ENCODE data around the gene C9orf153.

C9orf153 gene

DNA sequence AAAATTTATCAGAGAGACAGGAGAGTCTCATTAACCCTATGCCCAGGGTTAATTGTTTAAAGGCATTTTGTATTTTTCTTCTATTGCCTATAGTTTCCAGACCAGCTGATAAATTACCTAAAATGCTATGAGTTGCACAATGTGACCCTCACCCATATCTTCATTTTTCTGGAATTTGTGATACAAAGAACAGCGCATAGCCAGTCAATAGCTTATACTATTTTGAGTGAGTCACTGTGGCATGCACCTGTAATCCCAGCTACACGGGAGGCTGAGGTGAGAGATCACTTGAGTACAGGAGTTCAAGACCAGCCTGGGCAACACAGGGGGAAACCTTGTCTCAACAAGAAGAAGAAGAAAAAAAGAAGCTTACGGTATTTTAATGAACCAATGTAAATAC, 2.8 kb downstream of the C9orf153 start:
- Histone ChIP-seq H3K9me3 (ENCODE audit: low read depth, low read length) (no peaks in the 10 kb centered on the region), H3K27ac (no peak overlapping the region), H3K9ac (ENCODE audit: insufficient read length) (no peak overlapping the region), H3K4me3 (no peak overlapping the region), H3K36me3 (ENCODE audit: insufficient read depth, low read length) (no peaks in the 10 kb centered on the region)
- DNase-seq (ENCODE audit: low read depth, low spot score), result no peak
- no peak for TF ChIP-seq EZH2 (IDR thresholded peaks at IDR 0.05)
- no peak for TF ChIP-seq FOXP2 (optimal IDR thresholded peaks at IDR 0.05; ENCODE audit: control extremely low read depth, extremely low read length, insufficient read depth)
- no peak for TF ChIP-seq POLR2AphosphoS5 (IDR thresholded peaks at IDR 0.05; ENCODE audit: borderline replicate concordance, low read depth, low read length)

DNA sequence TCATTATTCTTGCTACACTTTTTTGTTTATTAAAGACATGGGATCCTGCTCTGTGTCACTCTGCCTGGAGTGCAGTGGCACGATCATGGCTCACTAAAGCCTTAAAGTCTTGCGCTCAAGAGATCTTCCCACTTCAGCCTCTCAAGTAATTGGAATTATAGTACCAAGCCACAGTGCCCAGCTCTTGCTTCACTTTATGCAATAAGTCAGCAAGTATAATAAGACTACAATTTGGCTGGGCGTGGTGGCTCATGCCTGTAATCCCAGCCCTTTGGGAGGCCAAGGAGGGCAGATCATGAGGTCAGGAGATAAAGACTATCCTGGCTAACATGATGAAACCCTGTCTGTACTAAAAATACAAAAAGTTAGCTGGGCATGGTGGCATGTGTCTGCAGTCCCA, 5.9 kb downstream of the C9orf153 start:
- H3K36me3 ChIP-seq (ENCODE audit: insufficient read depth, low read length), result no peaks in the 10 kb centered on the region
- no peak overlapping the region for H3K27ac ChIP-seq
- H3K9ac ChIP-seq (ENCODE audit: insufficient read length), result no peak overlapping the region
- TF ChIP-seq FOXP2 (optimal IDR thresholded peaks at IDR 0.05; ENCODE audit: control extremely low read depth, extremely low read length, insufficient read depth) (no peak), EZH2 (IDR thresholded peaks at IDR 0.05) (no peak), POLR2AphosphoS5 (IDR thresholded peaks at IDR 0.05; ENCODE audit: borderline replicate concordance, low read depth, low read length) (no peak)
- DNase-seq (ENCODE audit: low read depth, low spot score), result no peak
- no peaks in the 10 kb centered on the region for H3K9me3 ChIP-seq (ENCODE audit: low read depth, low read length)
- H3K4me3 ChIP-seq, result no peak overlapping the region

DNA sequence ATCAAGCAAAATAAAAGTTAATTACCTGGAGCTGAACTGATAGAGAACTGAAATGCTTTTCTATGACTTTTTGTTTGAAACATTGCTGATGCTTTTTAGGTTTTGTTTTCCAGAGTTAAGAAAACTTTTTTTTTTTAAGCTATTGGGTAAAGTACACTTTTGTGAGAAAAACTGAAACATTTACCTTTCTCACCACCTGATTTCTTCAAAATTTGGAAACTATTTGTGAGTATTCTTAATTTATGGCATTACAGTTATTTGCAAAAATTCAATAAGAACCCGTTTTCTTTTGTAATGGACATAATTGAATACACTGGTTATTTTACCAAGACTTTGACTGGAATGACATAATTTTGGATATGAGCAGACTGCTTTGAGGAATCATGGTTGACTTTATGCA, 6.6 kb downstream of the C9orf153 start:
- DNase-seq (ENCODE audit: low read depth, low spot score), result no peak
- no peak for TF ChIP-seq POLR2AphosphoS5 (IDR thresholded peaks at IDR 0.05; ENCODE audit: borderline replicate concordance, low read depth, low read length)
- TF ChIP-seq FOXP2 (optimal IDR thresholded peaks at IDR 0.05; ENCODE audit: control extremely low read depth, extremely low read length, insufficient read depth), result no peak
- TF ChIP-seq EZH2 (IDR thresholded peaks at IDR 0.05), result no peak
- H3K4me3 ChIP-seq, result no peak overlapping the region; the same call in 1 of the 2 replicates
- no peaks in the 10 kb centered on the region for H3K9me3 ChIP-seq (ENCODE audit: low read depth, low read length)
- H3K27ac ChIP-seq, result no peak overlapping the region
- H3K9ac ChIP-seq (ENCODE audit: insufficient read length), result no peak overlapping the region
- H3K36me3 ChIP-seq (ENCODE audit: insufficient read depth, low read length), result no peaks in the 10 kb centered on the region

DNA sequence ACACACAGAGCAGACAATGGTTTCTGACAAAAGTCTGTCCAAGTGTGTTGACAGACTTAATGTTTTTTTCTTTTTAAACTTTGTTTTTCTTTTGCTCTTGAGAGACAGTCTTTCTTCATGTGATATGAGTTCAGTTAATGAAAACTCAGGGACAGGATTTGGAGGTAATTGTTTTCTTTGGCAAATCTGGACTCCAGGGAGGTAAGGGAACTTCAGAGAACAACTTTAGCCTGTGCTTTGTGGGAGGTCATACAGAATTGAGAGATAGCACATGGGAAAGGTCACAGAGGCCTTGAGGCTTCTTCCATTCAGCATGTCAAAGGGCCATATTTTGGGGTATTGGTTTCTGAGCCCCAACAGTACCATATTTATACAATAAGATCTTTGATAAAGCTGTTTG, 9.3 kb downstream of the C9orf153 start:
- no peak for TF ChIP-seq EZH2 (IDR thresholded peaks at IDR 0.05)
- TF ChIP-seq POLR2AphosphoS5 (IDR thresholded peaks at IDR 0.05; ENCODE audit: borderline replicate concordance, low read depth, low read length), result no peak
- no peak for TF ChIP-seq FOXP2 (optimal IDR thresholded peaks at IDR 0.05; ENCODE audit: control extremely low read depth, extremely low read length, insufficient read depth)
- H3K9me3 ChIP-seq (ENCODE audit: low read depth, low read length), result no peaks in the 10 kb centered on the region
- no peaks in the 10 kb centered on the region for H3K36me3 ChIP-seq (ENCODE audit: insufficient read depth, low read length)
- H3K27ac ChIP-seq, result no peak overlapping the region
- H3K9ac ChIP-seq (ENCODE audit: insufficient read length), result no peak overlapping the region
- no peak for DNase-seq (ENCODE audit: low read depth, low spot score)
- no peak overlapping the region for H3K4me3 ChIP-seq

DNA sequence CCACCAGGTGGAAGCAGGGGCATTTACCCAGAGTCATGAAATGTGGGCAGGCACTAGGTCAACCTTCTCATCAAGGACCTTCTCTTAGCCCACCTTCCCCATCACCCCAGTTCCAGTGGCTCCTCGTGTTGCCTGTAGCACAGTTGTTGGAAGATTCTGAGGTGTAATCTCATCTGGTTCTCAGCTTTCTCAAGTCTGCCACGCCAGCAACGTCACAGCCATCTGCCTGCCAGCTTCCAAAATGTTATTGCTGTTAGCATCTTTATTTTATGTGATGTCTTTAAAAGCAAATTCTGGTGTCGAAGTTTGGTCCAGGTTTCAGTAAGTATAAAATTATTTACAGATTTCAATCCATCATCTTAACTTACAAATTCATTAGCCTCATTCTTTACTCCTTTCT, 10.7 kb downstream of the C9orf153 start:
- Histone ChIP-seq H3K9ac (ENCODE audit: insufficient read length) (no peak overlapping the region), H3K4me3 (no peak overlapping the region), H3K36me3 (ENCODE audit: insufficient read depth, low read length) (no peaks in the 10 kb centered on the region), H3K9me3 (ENCODE audit: low read depth, low read length) (no peaks in the 10 kb centered on the region), H3K27ac (no peak overlapping the region)
- TF ChIP-seq POLR2AphosphoS5 (IDR thresholded peaks at IDR 0.05; ENCODE audit: borderline replicate concordance, low read depth, low read length) (no peak), EZH2 (IDR thresholded peaks at IDR 0.05) (no peak), FOXP2 (optimal IDR thresholded peaks at IDR 0.05; ENCODE audit: control extremely low read depth, extremely low read length, insufficient read depth) (no peak)
- DNase-seq (ENCODE audit: low read depth, low spot score), result no peak

DNA sequence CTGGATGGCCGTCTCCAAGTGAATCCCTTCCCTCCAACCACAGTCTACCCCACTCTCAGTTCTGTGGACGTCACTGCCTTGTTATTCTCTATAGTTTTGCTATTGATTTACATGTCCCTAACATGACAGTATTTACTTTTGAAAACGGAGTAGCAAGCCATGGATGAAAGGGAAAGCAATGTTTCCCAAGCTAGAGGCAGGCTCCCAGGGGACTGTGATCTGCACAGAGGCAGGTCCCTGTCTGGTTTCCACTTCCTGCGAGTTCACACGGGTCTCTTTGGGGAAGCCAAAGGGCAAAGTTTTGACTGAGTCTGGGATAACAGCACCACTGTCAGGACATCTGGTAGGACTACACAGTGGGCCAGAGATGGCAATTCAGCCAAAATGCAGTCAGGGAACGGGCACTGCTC, 12.7 kb downstream of the C9orf153 start:
- H3K4me3 ChIP-seq, result no peak overlapping the region
- no peaks in the 10 kb centered on the region for H3K36me3 ChIP-seq (ENCODE audit: insufficient read depth, low read length)
- H3K9ac ChIP-seq (ENCODE audit: insufficient read length), result no peak overlapping the region
- no peak overlapping the region for H3K27ac ChIP-seq
- no peak for DNase-seq (ENCODE audit: low read depth, low spot score)
- no peaks in the 10 kb centered on the region for H3K9me3 ChIP-seq (ENCODE audit: low read depth, low read length)
- no peak for TF ChIP-seq POLR2AphosphoS5 (IDR thresholded peaks at IDR 0.05; ENCODE audit: borderline replicate concordance, low read depth, low read length)
- TF ChIP-seq FOXP2 (optimal IDR thresholded peaks at IDR 0.05; ENCODE audit: control extremely low read depth, extremely low read length, insufficient read depth), result no peak
- TF ChIP-seq EZH2 (IDR thresholded peaks at IDR 0.05), result no peak

DNA sequence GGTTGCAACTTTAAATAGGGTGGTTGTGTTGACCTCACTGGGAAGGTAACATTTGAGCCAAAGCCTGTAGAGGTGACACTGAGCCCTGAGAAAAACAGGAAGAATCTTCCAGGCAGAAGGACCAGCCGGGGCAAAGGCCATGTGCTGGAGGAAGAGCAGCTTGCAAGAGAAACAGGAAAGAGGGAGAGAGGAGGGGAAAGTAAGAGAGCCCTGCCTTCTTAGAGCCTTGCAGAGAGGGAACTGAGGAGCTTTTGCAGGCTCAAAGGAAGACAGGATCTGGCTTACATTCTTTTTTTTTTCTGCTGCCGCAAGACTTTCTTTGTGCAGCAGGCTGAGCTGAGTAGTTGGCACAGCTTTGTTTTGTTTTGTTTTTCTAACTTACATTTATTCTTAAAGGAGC, 17.4 kb downstream of the C9orf153 start:
- DNase-seq (ENCODE audit: low read depth, low spot score), result no peak
- no peak overlapping the region for H3K9ac ChIP-seq (ENCODE audit: insufficient read length)
- no peaks in the 10 kb centered on the region for H3K36me3 ChIP-seq (ENCODE audit: insufficient read depth, low read length)
- H3K9me3 ChIP-seq (ENCODE audit: low read depth, low read length), result no peaks in the 10 kb centered on the region
- no peak overlapping the region for H3K4me3 ChIP-seq
- no peak overlapping the region for H3K27ac ChIP-seq
- TF ChIP-seq FOXP2 (optimal IDR thresholded peaks at IDR 0.05; ENCODE audit: control extremely low read depth, extremely low read length, insufficient read depth), result no peak
- no peak for TF ChIP-seq EZH2 (IDR thresholded peaks at IDR 0.05)
- no peak for TF ChIP-seq POLR2AphosphoS5 (IDR thresholded peaks at IDR 0.05; ENCODE audit: borderline replicate concordance, low read depth, low read length)

DNA sequence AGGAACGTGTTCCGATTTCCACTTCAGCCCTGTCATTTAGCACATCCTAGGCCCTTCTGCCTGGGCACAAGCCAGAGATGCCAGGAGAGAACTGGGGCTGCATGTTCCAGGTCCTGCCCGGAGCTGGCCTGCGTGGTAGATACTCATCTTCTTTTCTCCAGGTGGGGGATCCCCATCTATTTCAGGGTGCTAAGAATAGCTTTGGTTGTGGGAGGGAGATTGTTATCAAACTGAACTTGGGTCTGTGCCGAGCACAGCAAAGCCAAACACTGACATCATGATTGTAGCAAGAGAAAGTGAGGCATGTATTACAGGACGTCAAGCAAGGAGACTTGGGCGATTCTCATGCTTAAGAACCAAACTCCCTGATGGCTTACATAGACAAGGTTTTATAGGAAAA, 18.2 kb downstream of the C9orf153 start:
- no peak for DNase-seq (ENCODE audit: low read depth, low spot score)
- Histone ChIP-seq H3K9me3 (ENCODE audit: low read depth, low read length) (no peaks in the 10 kb centered on the region), H3K9ac (ENCODE audit: insufficient read length) (no peak overlapping the region), H3K27ac (no peak overlapping the region), H3K4me3 (no peak overlapping the region), H3K36me3 (ENCODE audit: insufficient read depth, low read length) (no peaks in the 10 kb centered on the region)
- TF ChIP-seq EZH2 (IDR thresholded peaks at IDR 0.05), result no peak
- TF ChIP-seq FOXP2 (optimal IDR thresholded peaks at IDR 0.05; ENCODE audit: control extremely low read depth, extremely low read length, insufficient read depth), result no peak
- TF ChIP-seq POLR2AphosphoS5 (IDR thresholded peaks at IDR 0.05; ENCODE audit: borderline replicate concordance, low read depth, low read length), result no peak
